Stomach (tissue), 9 donors: Measurements from ENCODE around the gene CCR8. TPM values are rescaled to one million over a fixed set of nuclear protein-coding genes. Genes with fewer than 3 reads are reported as not detected.
"Not testable (repeated sequence)": the region's sequence is repeated elsewhere in the genome, so short reads cannot be mapped to it uniquely, and the experiment has no call there.

Source experiments
- DNase-seq, 2 donors: peaks; one replicate each; pipeline versions ENCODE4 v3.0.0 to v3.0.0-alpha.2; 2013 to 2019
- H3K27ac ChIP-seq, 5 donors: fragments of 200-600 bp in 4 of 5; sonication (generic) in 4 of 5; one replicate each; pipeline ENCODE4 v1.5.1; 2013 to 2019; ENCODE audit warnings: mild to moderate bottlenecking in 1 of 5, moderate library complexity in 1 of 5
- H3K27me3 ChIP-seq, 3 donors: fragments of 200-600 bp; sonication (generic); one replicate each; pipeline ENCODE4 v1.5.1; 2017 to 2019; ENCODE audit warnings: mixed run types in 1 of 3
- H3K36me3 ChIP-seq, 4 donors: fragments of 200-600 bp; sonication (generic); 1 replicate in 3 of 4; 2 replicates in 1 of 4; pipeline ENCODE4 v1.5.1; 2016 to 2019
- H3K4me1 ChIP-seq, 4 donors: fragments of 200-600 bp; sonication (generic); one replicate each; pipeline ENCODE4 v1.5.1; 2016 to 2019
- H3K4me3 ChIP-seq, 4 donors: fragments of 200-600 bp; sonication (generic) in 3 of 4; one replicate each; pipeline ENCODE4 v1.5.1; 2016 to 2019; ENCODE audit warnings: mild to moderate bottlenecking in 1 of 4
- H3K9me3 ChIP-seq, 4 donors: fragments of 200-600 bp; sonication (generic); one replicate each; pipeline ENCODE4 v1.5.1; 2016 to 2019
- EP300 ChIP-seq: sonication (generic); formaldehyde crosslinking; IDR thresholded peaks from one replicate; pipeline ENCODE4 v1.6.1; 2017; ENCODE audit warnings: antibody characterized with exemption
- POLR2A ChIP-seq, 4 donors: fragments of 450-650 bp; IDR thresholded peaks; one replicate each; pipeline ENCODE4 v1.6.1; 2016; ENCODE audit warnings: antibody characterized with exemption in 4 of 4, control low read depth in 2 of 4, mild to moderate bottlenecking in 1 of 4, moderate library complexity in 1 of 4
- POLR2AphosphoS5 ChIP-seq, 3 donors: sonication (generic); formaldehyde crosslinking; IDR thresholded peaks; one replicate each; pipeline ENCODE4 v1.6.1; 2016; ENCODE audit warnings: antibody characterized with exemption in 3 of 3
- WGBS, 5 donors: extraction: QIAGEN DNeasy Blood & Tissue Kit in 3 of 5; methylation state at CpG; one replicate each; pipeline versions ENCODE4 v1.1.5 to v1.1.7; 2013 to 2018; 5-methylcytosine and 5-hydroxymethylcytosine counted together
- intact Hi-C: fragments of 100-400 bp; cut with DNase I; formaldehyde crosslinking; loops from one replicate; pipeline ENCODE4 v1.15.1; 2023; ENCODE audit warnings: low total_unique reads
- polyA plus RNA-seq, 3 donors: library from polyadenylated mRNA; stranded (reverse); fragments of 200-250 nt; gene quantifications; one replicate each; pipeline ENCODE4 v1.2.3, GENCODE V29; 2013
- total RNA-seq, 5 donors: library from RNA; depleted of rRNA; stranded (reverse); fragments of >200 nt; gene quantifications; one replicate each; pipeline versions ENCODE4 v1.1.0 to v1.2.3, GENCODE V29; 2014 to 2016
- TF ChIP-seq, protein P1 (sequence below), 7 experiments: fragments of 450-650 bp in 4 of 7; fragments of 200-600 bp in 3 of 7; sonication (generic) in 3 of 7; IDR thresholded peaks; one replicate each; pipeline ENCODE4 v1.5.1; 2016 to 2019; ENCODE audit warnings: antibody characterized with exemption in 7 of 7, control low read depth in 2 of 7, mild to moderate bottlenecking in 1 of 7
- donor health status: healthy with polysubstance abuse.
- donor health status: Bipolar disorder and iron deficiency.
- donor health status: healthy.

CCR8 gene
- total and polyA plus RNA-seq, 8 donors = not detected

DNA sequence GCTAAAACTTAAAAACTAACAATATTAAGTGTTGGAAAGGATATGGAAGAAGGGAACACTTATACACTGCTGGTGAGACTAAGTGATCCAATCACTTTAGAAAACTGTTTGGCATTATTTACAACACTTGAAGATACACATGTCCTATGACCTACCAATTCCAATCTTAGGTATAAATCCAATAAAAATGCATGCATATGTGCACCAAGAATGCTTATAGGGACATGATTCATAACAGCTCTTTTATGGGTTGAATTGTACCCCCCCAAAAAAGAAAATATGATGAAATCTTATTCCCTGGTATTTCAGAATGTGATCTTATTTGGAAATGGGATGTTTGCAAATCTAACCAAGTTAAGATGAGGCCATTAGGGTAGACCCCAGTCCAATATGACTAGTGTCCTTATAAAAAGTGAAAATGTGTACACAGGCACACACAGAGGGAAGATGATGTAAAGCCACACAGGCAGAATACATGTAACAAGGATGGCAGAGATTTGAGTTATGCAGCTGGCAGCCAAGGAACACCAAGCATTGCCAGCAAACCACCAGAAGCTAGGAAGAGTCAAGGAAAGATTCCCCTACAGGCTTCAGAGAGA is 15.3 kb downstream of the CCR8 start:
- no peak for TF ChIP-seq POLR2AphosphoS5 (IDR thresholded peaks at IDR 0.05)
- TF ChIP-seq, protein P1, sequence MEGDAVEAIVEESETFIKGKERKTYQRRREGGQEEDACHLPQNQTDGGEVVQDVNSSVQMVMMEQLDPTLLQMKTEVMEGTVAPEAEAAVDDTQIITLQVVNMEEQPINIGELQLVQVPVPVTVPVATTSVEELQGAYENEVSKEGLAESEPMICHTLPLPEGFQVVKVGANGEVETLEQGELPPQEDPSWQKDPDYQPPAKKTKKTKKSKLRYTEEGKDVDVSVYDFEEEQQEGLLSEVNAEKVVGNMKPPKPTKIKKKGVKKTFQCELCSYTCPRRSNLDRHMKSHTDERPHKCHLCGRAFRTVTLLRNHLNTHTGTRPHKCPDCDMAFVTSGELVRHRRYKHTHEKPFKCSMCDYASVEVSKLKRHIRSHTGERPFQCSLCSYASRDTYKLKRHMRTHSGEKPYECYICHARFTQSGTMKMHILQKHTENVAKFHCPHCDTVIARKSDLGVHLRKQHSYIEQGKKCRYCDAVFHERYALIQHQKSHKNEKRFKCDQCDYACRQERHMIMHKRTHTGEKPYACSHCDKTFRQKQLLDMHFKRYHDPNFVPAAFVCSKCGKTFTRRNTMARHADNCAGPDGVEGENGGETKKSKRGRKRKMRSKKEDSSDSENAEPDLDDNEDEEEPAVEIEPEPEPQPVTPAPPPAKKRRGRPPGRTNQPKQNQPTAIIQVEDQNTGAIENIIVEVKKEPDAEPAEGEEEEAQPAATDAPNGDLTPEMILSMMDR (IDR thresholded peaks at IDR 0.05) = no peak
- no peak for TF ChIP-seq EP300
- TF ChIP-seq POLR2A (IDR thresholded peaks at IDR 0.05) = no peak
- DNase-seq = no peak
- Histone ChIP-seq H3K4me1 (peaks cover 0 to 7% (median 2%) of the 10 kb centered on the region in 4 donors), H3K27ac (no peak overlapping the region), H3K9me3 (no peaks in the 10 kb centered on the region), H3K4me3 (no peak overlapping the region), H3K27me3 (no peaks in the 10 kb centered on the region), H3K36me3 (no peaks in the 10 kb centered on the region)
- intact Hi-C loops = no loop called here

DNA sequence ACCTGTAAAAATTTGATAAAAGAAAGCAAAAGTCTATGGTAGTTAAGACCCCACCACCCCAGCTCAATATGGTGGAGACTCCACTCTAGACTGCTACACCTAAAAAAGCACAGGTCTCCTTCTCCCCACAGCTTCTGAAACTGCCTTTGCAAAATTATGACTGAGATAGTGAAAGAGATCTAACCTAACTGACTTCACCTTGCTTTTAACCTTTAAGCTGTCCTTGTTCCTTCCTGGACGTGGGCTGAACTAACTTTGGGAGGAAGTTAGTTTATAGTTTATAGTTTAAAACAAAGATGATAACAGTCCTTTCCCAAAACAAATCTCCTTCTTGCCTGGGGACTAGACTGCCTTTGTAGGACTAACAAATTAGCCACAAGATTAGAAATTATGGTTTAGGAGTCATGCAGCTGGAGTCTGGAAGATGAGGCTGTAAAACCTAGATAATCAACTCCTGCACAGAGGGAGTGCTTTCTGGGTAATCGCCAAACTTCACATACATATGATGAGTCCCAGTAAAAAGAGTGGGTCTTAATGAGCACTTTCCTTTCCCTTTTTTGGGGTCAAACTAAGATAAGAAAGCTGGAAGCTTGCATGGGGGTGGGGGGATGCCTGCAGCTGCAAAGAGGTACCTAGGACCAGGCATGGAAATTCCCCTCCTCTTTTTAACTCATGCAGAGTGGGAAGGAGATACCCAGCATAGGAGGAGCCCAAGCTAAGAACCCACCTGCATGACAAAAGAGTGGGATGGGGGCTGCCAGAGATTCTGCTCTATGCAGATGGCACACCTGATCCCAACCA is 17.5 kb downstream of the CCR8 start:
- 28 to 52% (median 36%) methylated on average over 2 of the region's 2 CpGs for WGBS, 5 donors
- Histone ChIP-seq H3K4me3 (no peak overlapping the region), H3K27me3 (no peaks in the 10 kb centered on the region), H3K27ac (no peak overlapping the region), H3K36me3 (no peaks in the 10 kb centered on the region), H3K4me1 (peaks cover 0 to 7% (median 2%) of the 10 kb centered on the region in 4 donors), H3K9me3 (no peaks in the 10 kb centered on the region)
- DNase-seq = no peak
- intact Hi-C loops = no loop called here
- TF ChIP-seq EP300 (no peak), POLR2A (IDR thresholded peaks at IDR 0.05) (no peak), POLR2AphosphoS5 (IDR thresholded peaks at IDR 0.05) (no peak)
- TF ChIP-seq, protein P1 (IDR thresholded peaks at IDR 0.05) = no peak

DNA sequence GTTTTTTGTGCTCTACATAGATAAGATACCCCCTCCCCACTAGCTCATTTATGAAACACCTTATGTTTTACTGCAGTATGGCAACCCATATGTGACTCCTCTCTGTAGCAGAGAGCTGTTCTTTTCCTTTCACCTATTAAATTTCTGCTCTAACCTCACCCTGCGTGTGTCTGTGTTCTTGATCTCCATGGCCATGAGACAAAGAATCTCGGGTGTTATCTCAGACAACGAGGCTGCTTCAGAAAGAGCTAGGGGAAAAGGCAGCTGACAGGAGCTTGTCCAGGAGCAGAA is 18.0 kb downstream of the CCR8 start:
- no peak overlapping the region for H3K4me3 ChIP-seq
- H3K27me3 ChIP-seq = no peaks in the 10 kb centered on the region
- intact Hi-C loops = no loop called here
- no peaks in the 10 kb centered on the region for H3K9me3 ChIP-seq
- no peak overlapping the region for H3K27ac ChIP-seq
- no peak for TF ChIP-seq POLR2AphosphoS5 (IDR thresholded peaks at IDR 0.05)
- no peak for TF ChIP-seq EP300
- no peak for TF ChIP-seq POLR2A (IDR thresholded peaks at IDR 0.05)
- TF ChIP-seq, protein P1 (IDR thresholded peaks at IDR 0.05) = no peak
- H3K4me1 ChIP-seq = peaks cover 0 to 7% (median 2%) of the 10 kb centered on the region in 4 donors
- H3K36me3 ChIP-seq = no peaks in the 10 kb centered on the region
- WGBS, 5 donors = 47 to 70% (median 56%) methylated on average over 3 of the region's 3 CpGs
- DNase-seq = no peak

- no peak for DNase-seq
- TF ChIP-seq EP300 = no peak
- TF ChIP-seq POLR2A (IDR thresholded peaks at IDR 0.05) = no peak
- no peaks in the 10 kb centered on the region for H3K27me3 ChIP-seq
- 25 to 37% (median 35%) methylated on average over 3 of the region's 3 CpGs for WGBS, 5 donors
- no peak overlapping the region for H3K4me3 ChIP-seq
- H3K4me1 ChIP-seq = peaks cover 0 to 7% (median 2%) of the 10 kb centered on the region in 4 donors
- H3K27ac ChIP-seq = no peak overlapping the region
- intact Hi-C loops = no loop called here
- no peaks in the 10 kb centered on the region for H3K36me3 ChIP-seq
- no peaks in the 10 kb centered on the region for H3K9me3 ChIP-seq
Observed at GRCh38 chr3:39349080-39349479, 19.6 kb downstream of the CCR8 start.

DNA sequence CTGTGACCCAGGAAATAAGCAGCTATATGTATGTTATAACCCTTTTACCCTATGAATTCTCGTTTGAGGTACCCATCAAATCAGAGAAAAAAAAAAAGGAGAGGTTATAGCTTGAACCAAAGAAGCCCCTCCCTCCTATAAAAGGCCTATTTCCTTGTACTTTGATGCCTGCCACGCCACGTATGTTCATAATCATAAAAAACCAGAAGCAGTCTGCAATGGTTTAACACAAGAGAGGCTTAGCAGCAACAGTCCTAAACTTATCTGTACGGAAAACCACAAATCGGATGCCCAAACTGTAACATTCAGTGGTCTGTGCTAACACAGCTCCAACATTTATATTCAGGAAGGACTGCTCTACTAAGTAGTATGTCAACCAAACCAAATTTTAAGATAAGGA is 21.2 kb downstream of the CCR8 start:
- no peak overlapping the region for H3K27ac ChIP-seq
- DNase-seq = no peak

DNA sequence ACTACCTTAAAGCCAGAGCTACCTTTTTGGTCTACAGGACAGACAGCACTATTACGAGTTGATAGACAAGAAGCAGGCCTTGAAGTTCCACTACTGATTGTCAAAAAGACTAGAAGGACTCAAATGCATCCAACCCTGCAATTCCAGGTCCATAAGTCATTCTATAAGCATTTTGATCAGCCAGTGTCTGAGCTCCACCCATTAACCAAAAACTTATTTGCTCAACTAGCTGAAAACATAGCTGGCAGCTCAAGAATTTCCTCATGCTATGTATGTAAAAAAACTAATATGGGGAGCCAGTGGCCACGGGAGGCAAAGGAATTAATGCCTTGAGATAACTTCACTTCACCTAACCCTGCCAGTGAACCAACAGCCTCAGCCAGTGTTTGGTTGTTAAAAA is 21.6 kb downstream of the CCR8 start:
- H3K27ac ChIP-seq, H3K36me3 ChIP-seq, H3K9me3 ChIP-seq, DNase-seq, H3K27me3 ChIP-seq, intact Hi-C loops, H3K4me1 ChIP-seq, H3K4me3 ChIP-seq: not testable (repeated sequence)
- WGBS, 5 donors = 72 to 77% (median 74%) methylated on average over 2 of the region's 2 CpGs

More for the DNA sequence above, 21.2 kb downstream of the CCR8 start:
- Histone ChIP-seq H3K4me1 (peaks cover 0 to 7% (median 2%) of the 10 kb centered on the region in 4 donors), H3K36me3 (no peaks in the 10 kb centered on the region), H3K27me3 (no peaks in the 10 kb centered on the region), H3K9me3 (no peaks in the 10 kb centered on the region), H3K4me3 (no peak overlapping the region)
- WGBS, 5 donors = 71 to 91% (median 86%) methylated on average over 5 of the region's 5 CpGs
- intact Hi-C loops = no loop called here
- TF ChIP-seq POLR2A (IDR thresholded peaks at IDR 0.05) (no peak), POLR2AphosphoS5 (IDR thresholded peaks at IDR 0.05) (no peak), EP300 (no peak)
- TF ChIP-seq, protein P1 (IDR thresholded peaks at IDR 0.05) = no peak

DNA sequence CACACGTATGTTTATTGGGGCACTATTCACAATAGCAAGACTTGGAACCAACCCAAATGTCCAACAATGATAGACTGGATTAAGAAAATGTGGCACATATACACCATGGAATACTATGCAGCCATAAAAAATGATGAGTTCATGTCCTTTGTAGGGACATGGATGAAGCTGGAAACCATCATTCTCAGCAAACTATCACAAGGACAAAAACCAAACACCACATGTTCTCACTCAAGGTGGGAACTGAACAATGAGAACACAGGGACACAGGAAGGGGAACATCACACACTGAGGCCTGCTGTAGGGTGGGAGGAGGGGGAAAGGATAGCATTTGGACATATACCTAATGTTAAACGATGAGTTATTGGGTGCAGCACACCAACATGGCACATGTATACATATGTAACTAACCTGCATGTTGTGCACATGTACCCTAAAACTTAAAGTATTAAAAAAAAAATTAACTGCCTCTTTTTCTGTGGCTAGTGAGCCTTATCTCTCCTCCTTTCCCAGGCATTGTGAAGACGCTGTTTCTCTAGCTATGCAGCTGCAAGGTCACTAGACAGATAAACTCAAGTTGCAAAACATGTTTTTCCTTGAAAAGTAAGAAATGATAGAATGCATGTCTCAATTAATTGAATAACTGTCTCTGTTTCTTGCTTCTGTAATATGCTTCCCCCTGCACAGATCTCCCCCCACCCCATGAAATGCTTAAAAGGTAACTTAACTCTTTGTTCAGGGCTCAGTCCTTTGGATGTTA is 23.8 kb downstream of the CCR8 start:
- H3K27me3 ChIP-seq, DNase-seq, H3K9me3 ChIP-seq, H3K4me1 ChIP-seq, H3K4me3 ChIP-seq, H3K36me3 ChIP-seq, intact Hi-C loops, H3K27ac ChIP-seq: not testable (repeated sequence)
- WGBS, 5 donors = 64 to 77% (median 72%) methylated on average over 3 of the region's 3 CpGs
